GM18508 (cell line): ENCODE measurements around the gene HSD17B1.
"Not testable (repeated sequence)": the region's sequence is repeated elsewhere in the genome, so short reads cannot be mapped to it uniquely, and the experiment has no call there.

Experiments
- ATAC-seq: cut with Tn5 transposase; IDR thresholded peaks from one replicate; pipeline ENCODE4 v1.9.1; 2021; ENCODE audit warnings: moderate number of reproducible peaks; ENCODE audit not compliant: insufficient read depth, unreplicated experiment

The HSD17B1 gene

GRCh38 chr17:42552736-42553135, at the start of gene HSD17B1:
Gene HSD17B1 (plus strand): TSS chr17:42552923. CDS start chr17:42552934, 11 bp downstream.
- not testable (repeated sequence) for ATAC-seq

DNA sequence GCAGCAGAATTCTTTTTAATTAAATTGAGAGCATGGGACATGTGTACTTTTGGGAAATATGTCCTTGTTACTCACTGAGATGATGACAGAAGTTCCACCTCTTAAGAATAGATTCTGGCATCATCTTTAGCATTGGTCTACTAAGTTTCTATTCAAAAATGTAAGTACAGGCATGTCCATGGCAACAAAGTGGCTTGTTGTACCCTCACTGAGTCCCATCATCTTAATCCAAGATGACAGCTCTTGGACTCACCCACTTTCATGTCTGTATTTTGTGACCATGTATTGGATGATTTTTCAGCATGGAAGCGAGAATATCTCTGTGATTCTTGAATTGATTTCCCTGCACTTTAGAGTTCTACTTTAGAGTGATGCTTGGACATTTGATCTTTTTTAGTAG, 49.8 kb upstream of the HSD17B1 start:
- ATAC-seq: no peak

DNA sequence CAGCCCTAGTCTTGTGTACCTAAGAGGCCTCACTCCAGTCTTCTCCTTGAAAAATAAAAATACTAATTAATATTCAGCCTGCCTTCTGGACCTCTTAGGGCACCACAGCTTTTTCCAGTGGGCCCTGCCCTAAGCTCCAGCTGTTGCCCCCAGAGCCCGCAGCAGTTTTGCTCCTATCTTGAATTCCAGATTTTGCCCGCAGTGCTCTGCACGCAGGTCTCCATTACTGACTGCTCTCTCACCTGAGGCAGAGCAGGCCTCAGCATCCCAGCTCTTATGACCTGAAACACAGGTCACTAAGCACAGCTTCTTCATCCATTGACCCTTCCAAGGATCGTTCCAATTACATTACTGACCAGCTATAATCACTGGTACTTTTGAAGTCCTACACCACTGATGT, 45.1 kb upstream of the HSD17B1 start:
- no peak for ATAC-seq

DNA sequence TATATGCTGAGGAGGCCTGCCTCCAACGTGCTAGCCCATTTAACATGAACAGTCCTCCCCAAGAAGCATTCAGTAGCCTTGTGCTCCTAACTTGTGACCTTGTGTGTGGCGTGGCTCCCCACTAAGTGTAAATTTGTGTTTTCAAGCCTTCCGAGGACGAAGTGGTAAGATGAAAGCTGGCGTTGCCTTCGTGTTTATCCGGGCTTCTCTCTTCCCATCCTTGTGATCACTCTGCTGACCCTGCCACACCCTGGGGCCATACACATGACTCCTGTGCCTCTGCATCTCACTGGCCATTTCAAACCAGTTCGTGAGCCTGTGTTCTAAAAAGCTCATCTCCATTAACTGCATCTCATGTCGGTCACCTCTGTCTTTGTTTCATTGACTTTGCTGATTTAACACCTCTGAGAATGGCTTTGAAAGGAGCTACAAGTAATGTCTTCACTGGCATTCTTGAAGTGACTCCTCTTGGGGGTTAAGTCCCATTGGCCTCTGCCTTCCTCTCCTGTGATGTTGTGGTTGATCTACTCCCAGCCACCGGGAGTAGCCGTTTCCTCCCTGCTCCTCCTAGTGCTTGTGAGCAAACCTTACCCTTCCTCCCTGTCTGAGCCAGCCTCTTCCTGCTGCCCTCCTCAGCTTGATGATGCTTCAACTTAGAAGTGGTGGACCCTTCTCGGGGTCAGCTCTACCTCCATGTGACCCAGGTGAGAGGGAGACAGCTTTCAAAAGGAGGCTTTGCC, 44.1 kb upstream of the HSD17B1 start:
- ATAC-seq: no peak

- no peak for ATAC-seq
Measured at GRCh38 chr17:42509409-42509808, 43.3 kb upstream of the HSD17B1 start.

DNA sequence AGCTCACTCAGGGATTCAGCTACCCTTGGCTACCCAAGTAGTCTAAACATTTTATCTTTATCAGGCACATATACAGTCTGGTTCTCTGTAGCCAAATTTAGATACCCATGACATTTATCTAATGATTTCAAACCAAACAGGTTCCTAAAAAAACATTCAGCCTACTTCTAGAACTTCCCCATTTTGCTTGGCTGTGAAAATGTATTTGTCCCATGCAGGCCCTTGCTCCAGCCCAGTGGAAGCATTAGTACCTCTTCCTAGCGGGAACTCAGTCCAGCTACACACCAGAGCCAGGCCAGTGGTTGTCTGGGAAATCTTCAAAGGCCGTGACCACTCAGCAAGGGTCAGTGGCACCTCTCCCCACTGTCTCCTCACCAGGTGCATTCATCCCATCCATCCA, 42.9 kb upstream of the HSD17B1 start:
- no peak for ATAC-seq

DNA sequence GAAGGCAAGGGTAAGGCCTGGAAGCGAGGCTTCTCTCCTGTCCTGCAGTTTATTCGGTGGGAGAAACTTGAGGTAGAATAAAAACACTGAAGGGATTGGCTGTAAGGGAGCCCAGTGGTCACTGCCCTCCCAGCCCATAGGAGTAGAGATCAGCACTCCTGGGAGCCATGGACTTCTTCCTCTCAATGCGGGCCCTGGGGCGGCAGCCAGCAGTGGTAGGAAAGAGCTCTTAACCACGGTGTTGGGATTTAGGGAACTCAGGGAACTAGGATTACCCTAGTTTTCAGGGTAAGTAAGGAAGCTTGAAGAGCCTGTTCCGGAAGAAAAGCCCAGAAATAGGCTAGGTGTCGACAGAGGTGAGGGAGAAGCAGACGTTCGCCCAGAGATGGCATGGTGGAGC, 40.5 kb upstream of the HSD17B1 start:
- ATAC-seq: no peak

GRCh38 chr17:42512733-42513251, 39.9 kb upstream of the HSD17B1 start:
- no peak for ATAC-seq

GRCh38 chr17:42513686-42514085, 39.0 kb upstream of the HSD17B1 start:
- ATAC-seq: no peak

DNA sequence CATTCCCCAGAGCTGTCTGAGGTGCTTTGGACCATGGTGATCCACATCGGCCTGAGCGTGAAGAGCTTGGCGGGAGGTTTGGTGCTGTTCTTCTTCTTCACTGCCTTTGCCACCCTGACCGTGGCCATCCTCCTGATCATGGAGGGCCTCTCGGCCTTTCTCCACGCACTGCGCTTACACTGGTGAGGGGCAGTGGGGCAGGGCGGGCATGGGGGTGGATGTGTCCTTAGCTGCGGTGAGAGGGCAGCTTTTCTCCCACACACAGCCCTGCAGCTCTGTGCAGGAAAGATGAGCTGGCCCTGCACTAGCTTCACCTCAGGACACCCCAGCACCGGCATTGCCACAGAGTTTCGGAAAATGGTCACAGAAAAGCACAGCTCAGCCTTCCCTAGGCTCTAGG, 38.4 kb upstream of the HSD17B1 start:
- ATAC-seq: no peak

GRCh38 chr17:42514867-42515266, 37.9 kb upstream of the HSD17B1 start:
- ATAC-seq: no peak

DNA sequence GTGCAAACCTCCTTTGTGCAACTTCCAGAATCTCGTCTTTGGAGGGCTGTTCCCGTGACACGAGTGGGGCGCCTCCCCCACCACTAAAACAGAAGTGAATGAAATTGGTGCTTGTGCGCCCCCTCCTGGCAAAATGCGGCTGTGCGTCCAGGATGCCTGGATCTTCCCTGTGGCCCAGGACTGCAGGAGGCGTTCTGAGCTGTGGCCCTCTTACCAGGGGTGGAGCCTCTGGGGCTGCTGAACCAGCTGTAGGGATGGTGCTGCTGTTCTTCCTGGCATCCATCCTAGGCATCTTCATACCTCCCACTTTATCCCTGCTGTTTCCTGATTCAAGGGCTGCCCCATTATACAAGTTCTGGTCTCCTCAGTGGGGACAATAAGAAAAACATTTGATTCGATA, 35.2 kb upstream of the HSD17B1 start:
- no peak for ATAC-seq

DNA sequence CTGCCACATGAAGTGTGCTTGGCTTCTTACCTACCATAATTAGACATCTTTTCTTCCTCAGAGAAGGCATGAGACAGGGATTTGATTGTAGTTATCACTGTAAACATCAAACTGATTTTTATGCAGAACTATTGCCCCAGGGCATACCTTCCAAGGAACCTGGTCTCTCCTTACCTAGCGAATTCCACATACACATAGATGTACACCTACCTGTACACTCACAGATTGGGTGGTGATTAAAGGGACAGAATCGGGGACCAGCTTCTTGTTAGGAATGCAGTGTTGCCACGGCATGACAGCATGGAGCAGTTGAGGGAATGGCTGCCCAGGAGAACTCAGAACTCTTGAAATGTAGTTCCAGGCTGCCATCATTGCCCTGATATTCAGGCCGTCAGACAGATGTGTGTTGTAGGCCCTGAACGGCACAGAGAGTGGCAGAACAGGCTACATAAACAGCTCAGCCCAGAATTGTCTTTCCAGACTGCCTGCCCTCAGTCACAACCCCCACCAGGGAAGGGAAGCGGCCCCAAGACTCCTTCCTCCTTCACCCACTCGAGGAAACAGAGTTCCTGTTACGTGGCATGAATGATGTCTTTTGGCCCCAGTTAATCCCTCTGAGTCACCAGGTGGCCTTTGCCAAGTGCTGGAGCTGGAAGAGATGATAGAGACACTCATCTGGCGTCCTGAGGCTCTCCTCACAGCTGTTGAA, 34.5 kb upstream of the HSD17B1 start:
- ATAC-seq: no peak

DNA sequence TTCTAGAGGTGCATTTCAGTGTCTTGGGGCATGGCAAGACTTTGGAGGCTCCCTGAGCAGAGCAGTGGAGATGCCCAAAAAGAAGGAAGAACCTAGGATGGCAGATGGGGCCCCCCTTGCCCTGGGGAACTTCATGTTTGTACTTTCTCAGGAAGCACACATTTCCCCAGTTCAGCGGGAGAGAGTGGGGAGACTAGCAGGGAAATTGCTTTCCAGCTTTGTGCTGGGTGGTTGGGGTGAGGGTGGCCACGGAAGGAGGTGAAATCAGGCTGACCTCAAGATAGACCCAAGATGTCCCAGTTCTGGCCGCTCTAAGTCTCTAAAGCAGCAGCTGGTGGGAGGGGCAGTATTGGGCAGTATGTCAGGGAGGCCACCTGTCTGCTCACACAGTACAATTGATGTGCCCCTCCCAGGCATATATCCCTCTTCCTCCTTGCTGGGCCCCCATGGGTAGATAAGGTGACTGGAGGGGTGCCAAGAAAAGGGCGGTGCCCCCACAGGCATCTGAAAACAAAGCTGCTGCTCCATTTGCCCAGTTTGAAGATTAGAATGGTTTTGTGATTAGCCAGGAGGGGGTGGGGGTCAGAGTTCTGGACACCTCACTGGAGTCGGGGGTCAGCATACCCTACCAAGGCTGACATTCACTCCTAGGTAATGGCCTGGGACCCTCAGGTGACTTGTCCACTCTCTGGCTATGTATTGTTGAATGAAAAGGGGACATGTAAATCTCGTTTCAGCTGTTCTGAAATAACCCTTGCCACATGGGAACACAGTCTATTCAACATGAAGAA, 33.8 kb upstream of the HSD17B1 start:
- ATAC-seq: no peak

DNA sequence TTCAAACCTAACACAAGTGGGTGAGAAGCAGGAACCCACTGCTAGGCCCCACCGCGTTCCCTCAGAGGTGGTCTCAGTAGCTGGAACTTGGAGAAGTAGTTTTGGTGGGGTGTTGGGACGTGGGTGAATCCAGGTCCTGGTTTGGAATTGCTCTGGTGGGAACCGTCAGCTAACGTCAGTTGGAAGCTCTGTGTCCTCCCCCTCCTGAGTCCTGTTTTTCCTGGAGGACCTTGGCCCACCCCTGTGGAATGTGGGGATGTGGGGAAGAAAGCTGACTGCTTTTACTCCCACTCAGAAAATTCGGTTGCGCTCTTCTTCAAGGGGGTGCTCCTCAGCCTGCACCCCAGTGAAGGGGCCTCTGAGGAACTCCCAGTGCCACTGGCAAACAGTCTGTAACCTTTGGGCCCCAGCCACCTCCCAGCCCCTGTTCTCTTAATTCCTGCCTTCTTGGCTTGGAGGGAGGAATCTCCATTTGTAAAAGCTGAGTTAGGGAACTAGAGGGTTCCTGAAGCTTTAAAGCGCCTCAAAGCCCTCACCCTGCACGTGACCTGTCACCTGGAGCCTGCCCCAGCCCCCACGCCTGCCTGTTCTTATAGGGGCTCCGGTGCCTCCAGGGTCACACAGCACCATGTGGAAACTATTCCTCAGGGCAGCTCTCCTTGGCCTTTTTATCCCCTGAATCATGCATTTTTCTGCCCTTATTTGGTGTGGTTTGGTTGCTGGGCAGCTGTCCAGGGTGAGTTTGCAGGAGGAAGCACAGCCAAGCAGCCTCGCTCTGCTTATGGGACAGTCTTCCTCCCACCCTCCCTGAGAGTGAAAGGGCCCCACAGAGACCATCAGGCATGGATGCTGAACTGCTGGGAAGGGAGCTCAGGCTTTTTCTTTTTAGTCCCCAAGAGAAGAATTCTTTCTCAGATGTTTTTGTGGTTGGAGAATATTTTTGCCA, 32.9 kb upstream of the HSD17B1 start:
- no peak for ATAC-seq

GRCh38 chr17:42520540-42520951, 32.2 kb upstream of the HSD17B1 start:
- no peak for ATAC-seq

- ATAC-seq: no peak
Measured at GRCh38 chr17:42521036-42521435, 31.7 kb upstream of the HSD17B1 start.

GRCh38 chr17:42521666-42522262, 31.0 kb upstream of the HSD17B1 start:
- ATAC-seq: no peak

- no peak for ATAC-seq
Measured at GRCh38 chr17:42522263-42522790, 30.4 kb upstream of the HSD17B1 start.
